Measurements from ENCODE around the gene SLC8A3.

Gene SLC8A3

DNA sequence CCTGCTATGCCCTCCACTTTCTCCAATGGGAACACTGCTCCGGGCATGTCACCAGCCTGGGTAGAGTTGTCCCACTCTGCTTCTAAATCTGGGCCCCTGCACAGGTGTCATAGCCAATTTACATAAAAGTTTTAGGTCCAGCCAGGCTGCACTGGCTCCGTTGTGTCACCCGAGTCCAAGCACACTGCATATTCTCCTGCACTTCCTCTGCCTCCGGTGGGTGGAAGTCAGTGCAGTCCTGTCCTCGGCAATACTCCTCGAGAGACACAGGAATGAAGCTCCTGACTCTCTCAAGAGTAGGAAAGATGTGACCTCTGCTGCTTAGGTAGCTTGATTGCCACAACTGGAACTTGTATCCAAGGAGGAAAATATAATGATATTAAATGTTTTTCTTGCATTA, 15.2 kb downstream of the SLC8A3 start:
- no peak for DNase-seq (ENCODE audit: low spot score)

DNA sequence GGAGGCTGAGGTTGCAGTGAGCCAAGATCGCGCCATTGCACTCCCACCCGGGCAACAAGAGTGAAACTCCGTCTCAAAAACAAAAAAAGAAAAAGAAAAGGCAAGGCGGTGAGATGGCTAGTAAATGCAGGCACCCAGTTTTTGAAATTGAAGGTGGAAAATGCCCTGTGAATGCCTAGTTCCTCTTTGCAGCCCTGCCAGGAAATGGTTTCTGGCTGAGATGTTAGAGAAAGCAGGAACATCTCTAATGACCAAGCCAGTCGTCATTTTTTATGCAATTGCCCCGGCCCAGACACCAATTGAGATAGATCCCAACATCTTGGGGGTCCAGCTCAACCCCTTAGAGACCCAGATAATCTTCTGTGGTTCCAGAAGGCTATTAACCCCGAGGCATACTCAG, 17.0 kb downstream of the SLC8A3 start:
- DNase-seq (ENCODE audit: low spot score), result no peak

DNA sequence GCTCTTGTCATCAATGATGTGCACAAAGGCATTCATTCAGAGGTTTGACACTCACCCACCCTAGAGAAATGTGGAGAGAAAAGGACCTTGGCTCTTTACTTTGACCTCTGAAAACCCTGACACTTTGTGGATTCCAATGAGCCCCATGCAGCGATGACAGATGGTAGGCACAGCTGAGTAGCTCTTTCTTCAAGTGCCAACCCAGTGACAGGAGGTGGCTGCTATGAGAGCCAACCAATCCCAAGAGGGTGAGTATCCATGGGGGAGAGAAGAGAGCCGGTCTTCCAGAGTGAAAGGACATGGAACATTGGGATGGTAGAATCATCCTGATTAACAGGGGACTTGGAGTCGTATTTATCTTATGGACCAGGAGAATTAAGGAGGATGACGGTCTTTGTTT, 17.8 kb downstream of the SLC8A3 start:
- no peak for DNase-seq (ENCODE audit: low spot score)

DNA sequence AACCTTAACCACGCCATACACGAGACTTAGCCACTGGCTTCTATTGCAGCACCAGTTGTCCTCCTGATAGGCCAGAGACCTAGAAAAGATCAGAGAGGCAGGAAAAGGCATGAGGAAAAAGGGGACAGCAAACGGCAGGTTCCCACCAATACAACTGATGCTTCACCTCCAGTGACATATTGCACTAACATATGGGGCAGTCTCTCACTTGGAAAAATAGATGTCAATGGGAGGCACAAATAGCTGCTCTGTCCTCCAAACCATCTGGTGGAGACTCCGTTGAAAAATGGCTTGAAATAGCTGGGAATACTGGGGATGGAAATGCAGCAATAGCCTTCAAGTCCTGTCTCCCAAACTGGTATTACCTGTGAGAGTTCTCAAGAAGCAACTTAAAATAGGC, 20.3 kb downstream of the SLC8A3 start:
- no peak for DNase-seq (ENCODE audit: low spot score)

DNA sequence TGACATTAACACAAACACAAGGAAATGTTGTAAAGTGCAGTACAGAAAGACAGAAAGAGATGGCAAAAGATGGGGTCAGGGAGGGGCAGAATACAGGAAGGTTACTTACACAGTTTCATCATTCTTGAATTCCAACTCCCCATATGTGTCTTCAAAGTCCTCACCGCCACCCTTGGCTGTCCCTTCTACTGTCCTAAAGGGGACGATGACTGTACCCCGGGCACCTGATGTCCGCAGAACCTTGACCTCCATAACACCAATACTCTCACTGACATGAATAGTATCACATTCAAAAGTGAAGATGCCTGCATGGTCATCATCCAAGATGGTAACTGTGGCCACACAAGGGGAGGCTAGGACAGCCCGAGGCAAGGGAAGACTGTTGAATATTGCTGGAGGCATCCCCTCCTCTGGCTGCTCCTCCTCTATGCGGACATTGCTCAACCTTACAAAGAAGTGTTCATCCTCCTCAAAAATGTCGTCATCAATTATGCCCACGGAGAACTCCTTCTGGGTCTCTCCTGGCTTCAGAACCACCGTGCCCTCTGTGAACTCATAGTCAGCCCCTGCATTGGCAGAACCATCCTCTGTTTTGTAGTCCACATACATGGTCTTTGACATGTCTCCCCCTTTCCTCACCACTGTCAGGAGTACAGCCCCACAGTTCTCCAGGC, 22.1 kb downstream of the SLC8A3 start:
- DNase-seq (ENCODE audit: low spot score), result no peak

DNA sequence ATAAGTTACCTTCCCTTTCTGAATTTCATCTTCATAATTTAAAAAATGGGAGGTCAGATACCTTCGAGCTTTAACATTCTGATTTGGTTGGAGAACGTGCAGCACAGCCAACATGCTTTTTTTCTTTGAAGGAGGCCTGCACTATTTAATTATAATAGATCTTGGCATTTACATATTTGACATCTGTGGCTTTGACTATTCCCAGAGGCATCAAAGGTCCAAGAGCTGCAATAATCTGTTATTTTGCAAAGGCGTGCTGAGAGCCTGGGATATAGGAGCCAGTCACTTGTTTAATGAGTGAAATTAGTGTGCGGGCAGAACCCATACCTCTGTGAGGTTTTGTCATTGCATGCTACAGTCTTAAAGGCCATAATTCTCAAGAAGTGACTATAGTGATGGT, 26.4 kb downstream of the SLC8A3 start:
- DNase-seq (ENCODE audit: low spot score), result no peak

DNA sequence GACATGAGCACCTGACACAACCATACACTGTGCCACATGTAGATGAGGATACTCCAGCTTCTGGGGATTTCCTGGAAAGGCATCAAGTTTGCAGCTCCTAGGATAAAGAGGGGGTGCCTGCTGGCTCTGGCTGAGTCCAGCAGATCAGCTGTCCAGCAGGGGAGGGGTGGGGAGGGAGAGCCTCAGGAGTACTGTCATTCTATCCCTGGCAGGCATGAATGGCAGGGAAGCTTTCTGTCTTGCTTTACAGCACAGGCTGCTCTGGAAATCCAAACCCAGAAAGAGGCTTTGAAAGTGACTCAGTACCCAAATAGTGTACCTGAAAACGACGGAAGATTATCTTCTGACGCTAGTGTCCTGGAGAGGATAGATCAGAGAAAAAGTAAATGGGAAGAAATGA, 32.2 kb downstream of the SLC8A3 start:
- no peak for DNase-seq (ENCODE audit: low spot score)

DNA sequence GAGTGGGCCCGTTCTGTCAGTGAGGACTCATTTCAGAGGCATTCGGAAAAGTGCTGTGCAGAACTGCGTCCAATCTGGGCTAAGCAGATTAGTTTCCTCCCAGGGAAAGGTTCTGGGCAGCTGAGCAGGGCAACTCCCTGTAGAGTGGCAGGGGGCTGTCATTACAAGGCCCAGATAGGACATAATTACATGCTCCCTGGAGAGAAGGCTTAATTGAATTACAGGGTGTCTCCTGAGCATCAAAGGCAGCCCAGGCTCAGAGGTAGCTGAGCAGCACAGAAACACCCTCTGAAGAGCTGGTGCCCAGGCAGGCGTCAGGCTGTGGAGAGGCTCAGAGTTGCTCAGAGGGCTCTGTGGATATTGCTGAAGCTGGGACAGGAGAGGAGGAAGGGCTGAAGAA, 36.0 kb downstream of the SLC8A3 start:
- no peak for DNase-seq (ENCODE audit: low spot score)

DNA sequence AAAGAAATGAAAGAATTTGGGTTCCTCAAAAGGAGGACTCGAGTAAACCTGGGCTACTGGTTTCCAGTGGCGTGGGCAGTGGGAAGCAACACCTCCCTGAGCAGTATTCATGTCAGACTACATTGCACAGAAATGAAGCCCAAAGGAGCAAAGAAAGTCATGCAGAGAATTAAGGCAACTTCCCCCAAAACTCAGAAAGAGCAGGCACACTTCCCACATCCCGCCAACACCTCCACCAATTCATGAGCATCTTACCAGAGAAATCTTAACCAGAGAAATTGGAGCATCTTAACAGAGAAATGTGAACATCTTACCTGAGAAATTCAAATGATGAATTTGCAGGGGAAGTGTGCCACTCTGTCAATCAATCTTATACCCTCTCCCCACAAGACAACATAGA, 36.7 kb downstream of the SLC8A3 start:
- no peak for DNase-seq (ENCODE audit: low spot score)

DNA sequence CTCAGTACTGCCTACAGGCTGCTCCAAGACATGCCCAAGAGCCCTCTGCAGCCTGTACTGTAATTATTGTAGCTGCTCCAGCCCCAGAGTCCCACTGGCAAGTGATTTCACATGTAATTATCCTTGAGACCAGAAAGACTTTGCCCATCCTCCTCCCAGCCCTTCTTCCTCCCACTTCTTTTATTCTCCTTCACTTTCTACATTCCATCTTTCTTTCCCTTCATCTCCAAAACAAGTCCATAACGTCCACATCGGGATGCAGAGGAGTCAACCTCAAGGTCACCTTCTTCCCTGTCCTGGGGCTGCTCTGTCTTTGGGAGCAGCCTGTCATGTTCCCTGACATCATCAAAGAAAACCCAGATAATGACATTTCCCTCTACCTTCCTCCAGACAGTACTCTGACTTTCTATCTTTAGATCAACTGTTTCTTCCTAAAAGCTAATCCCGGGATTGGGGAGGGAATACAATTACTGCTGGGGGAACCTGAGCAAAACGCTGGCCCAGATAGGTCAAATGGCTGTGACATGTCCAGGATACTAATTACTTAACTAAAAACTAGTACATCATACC, 39.1 kb downstream of the SLC8A3 start:
- no peak for DNase-seq (ENCODE audit: low spot score)

DNA sequence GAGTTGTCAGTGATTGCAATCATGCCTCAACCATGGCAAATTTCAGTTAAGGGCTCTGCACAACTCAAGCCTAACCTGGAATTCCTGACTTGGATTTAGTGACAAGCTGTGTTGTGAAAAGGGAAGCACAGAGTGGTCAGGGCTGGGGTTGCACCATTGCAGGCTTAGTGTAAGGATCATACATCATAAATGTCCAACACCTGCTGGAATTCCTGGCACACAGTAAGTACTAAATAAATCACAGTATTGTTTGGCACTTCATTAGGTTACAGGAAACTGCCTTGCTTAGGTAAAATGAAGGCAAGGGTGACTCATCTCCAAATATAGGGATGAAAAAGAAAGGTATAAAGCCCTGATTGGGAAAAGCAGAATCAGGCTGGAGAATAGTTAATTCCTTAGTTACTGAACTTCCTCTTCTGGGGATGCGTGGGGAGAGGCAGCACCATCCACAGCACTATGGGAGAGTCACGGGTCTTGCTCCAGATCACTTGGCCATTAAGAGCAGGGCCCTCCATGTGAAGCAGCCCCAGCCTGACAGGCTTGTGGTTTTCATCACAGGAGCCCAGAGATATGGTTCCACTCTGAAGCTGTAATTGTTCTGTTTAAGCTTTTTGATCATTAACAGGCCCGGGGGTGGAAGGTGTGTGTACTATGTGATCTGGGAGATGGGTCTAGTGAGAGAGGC, 39.7 kb downstream of the SLC8A3 start:
- no peak for DNase-seq (ENCODE audit: low spot score)

DNA sequence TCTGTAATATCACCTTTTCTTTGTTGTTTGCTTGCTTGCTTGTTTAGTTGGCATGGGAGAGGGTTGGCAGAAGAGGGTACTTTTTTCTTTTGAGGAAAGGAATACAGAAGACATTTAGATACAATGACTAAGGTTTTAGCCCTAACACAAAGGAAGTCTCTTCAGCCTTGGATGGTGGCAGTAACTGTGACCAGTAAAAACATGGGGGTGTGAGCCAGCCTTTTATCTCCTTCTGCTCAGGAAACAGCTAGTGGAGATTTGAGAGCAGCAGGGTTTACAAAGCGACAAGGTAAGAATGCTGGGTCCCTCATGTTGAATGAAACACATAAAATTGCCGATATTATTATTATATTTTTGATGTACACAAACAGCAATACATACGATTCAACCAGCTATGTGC, 40.4 kb downstream of the SLC8A3 start:
- DNase-seq (ENCODE audit: low spot score), result no peak

DNA sequence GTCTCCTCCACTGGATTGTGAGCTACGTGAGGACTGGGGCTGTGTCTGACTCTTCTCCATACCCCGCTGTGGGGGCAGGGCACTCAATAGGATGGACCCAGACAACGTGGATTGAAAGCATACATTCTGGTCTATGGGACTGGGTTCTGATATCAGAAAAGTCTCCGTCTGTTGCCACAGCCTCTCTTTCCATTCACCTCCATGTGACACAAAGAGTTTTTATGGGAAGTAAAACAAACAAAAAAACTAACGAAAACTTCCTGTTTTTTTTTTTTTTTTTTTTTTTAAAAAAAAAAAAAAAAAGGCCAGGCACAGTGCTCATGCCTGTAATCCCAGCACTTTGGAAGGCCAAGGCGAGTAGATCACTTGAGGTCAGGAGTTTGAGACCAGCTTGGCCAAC, 44.7 kb downstream of the SLC8A3 start:
- DNase-seq (ENCODE audit: low spot score), result no peak

DNA sequence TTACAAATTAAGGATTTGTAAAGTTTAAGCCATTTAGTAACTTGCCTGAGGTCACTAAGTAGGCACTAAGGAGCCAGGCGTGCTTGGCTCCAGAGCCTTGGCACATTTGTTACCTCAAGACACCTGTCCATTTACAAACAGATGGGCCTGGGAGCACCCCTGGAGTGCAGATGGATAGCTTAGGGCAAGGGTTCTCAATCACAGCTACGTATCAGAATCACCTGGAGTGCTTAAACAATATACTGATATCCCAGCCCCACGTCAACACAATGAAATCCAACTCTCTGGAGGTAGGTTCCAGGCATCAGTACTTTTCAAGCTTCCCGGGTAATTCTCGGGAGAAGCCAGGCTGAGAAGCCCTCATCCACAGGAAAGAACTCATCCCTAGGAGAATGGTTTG, 45.4 kb downstream of the SLC8A3 start:
- no peak for DNase-seq (ENCODE audit: low spot score)

DNA sequence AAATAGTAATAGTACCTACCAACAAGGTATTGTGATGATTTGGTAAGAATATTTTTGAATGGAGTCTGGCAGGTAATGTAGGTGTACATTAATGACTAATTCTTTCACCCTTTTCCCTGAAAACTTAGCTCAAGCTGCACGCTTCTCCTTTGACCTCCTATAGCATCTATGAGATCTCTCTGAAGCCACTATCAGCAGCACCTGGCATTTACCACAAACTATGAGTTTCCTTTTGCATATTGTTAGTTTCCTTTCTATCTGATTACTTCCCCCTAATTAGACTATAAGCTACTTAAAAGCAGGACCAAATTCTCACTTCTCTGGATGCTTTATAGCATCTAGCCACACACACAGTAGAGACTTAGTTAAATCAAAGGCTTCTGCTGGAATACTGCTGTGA, 48.1 kb downstream of the SLC8A3 start:
- no peak for DNase-seq (ENCODE audit: low spot score)

DNA sequence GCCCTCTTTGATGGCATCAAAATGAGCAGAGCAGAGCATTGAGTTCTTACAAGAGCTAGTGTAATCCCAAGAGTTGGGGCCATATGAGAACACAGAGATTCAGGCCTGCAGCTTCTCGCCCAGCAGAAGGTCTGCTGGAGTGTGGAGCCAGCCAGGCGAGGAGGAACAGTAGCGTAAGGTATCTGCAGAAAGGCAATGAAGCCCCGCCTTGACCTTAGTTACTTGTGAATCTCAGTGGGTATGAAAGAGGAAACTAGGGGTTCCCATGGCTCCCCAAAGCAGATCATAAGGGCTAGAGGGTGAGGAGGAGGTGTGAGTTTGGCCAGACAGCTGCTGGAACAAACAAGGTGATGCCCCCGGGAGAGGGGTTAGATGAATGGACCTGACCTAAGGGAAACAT, 49.4 kb downstream of the SLC8A3 start:
- no peak for DNase-seq (ENCODE audit: low spot score)

DNA sequence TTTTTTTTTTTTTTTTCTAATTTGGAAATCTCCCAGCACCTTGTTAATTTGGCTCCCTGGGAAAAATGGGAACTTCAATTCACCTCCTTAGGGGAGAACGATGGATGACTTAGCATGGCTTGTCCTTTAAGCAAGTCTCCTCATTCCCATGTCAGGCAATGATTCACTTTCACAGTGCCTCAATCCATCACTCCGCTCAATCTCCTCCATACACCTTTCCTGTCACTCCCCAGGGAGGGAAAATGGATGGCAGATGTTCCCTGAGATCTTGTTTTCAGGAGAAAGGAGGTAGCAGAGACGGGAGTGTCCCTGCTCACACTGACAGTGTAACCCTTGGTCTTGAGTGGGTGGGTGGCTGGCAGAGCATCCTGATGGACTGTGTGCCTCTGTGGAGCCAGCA, 51.0 kb downstream of the SLC8A3 start:
- no peak for DNase-seq (ENCODE audit: low spot score)

DNA sequence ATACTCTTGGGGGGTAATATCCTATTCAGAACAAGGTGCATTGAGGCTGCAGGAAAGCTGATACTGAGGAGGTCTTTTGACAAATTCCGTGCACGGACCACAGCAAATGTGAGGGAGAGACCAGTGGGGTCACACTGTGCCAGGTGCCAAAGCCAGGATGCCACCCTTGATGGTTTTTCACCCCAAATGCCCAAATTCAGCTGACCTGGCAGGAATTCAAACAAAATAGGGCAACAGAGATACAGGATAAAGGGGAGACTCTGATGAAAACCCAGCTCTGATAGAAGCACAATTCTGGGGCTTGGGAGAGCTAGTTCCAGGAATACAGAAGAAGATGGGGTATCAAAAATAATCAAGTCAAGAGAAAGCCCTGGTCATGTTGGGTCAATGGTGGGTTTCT, 55.3 kb downstream of the SLC8A3 start:
- DNase-seq (ENCODE audit: low spot score), result no peak

DNA sequence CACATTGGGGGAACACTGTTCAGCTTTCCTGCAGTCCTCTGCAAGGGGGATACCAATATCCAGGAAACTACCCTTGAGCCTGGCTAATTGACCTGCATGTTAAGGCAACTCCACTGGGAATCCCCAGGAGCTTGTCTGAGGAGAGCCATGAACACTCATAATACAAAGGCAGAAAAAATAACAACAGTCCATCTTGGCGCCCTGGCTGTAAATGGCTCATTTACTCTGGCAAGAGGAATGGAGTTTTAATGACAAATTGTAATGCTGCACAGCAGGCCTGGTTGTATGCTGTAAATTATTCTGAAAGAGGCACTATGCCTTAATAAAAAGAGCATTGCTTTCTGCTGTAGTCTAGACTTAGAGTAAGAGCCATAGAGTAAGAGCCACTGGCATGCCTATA, 58.3 kb downstream of the SLC8A3 start:
- DNase-seq (ENCODE audit: low spot score), result no peak

DNA sequence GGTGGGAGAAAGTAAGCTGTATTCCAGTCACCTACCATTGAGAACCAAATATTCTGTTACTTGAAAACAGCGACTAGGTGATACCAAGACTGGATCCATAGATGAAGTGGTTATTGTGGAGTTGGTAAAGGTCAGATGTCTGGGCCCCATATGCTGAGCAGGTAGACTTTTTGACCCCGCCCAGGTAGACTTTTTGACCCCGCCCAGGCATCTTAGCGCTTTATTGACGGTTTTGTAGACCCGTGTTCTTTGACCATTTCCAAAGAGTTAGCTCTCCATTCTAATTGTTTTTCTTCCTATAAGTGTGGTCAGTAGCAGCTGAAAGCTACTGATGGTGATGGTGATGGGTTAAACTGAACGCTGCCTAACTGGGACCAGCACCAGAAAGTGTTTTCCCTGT, 61.6 kb downstream of the SLC8A3 start:
- no peak for DNase-seq (ENCODE audit: low spot score)

DNA sequence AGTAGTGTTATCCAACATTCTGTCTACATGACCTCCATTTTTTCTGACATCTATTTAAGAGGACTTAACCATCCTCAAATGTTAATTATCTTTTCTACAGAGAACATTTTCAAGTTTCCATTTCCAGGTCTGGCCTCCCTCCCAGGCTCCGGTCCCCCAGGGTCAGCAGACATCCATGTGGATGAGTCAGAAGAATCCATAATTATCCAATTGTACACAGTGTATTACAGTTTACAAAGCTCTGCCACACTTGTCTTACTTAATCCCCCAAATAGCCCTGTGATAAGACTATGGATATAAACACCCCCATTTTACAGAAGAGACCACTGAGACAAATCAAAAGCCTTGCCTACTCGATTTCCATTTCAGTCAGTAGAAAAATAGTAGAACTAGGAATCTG, 65.0 kb downstream of the SLC8A3 start:
- DNase-seq (ENCODE audit: low spot score), result no peak

DNA sequence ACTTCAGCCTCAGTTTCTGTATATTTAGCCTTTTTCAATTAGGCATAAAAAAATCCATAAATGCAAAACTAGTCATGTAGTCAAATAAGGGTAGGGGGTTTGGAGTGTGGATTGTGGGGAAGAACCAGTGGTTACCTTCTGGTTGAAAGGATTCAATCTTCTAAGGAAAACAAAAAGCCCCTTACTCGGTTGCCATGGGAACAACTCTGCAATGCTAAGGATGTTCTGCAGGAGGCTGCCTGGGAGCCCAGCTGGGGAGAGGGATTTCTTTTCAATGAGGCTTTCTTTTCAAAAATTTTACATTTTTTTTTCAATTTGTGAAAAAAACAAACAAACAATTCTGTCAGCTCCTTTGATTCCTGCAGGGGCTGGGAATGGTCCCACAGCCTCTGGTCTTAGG, 67.2 kb downstream of the SLC8A3 start:
- DNase-seq (ENCODE audit: low spot score), result no peak

DNA sequence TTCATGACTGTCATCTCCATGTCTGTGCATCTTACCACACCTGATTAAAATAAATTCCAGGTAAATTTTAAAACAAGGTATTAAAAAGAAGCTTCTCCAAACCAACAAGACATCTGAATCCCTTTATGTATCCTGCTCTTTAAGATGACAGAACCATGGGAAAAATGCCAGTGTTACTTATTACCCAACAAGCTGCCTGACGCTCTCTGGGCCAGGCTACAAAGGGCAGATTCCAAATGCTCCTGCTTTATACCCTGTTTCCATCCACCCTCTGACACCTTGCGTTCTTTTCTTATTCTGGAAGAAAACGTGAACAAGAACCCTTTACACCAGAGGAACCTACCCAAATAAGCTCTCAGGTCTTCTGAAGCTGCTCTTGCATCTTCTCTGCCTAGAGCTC, 70.7 kb downstream of the SLC8A3 start:
- DNase-seq (ENCODE audit: low spot score), result no peak

DNA sequence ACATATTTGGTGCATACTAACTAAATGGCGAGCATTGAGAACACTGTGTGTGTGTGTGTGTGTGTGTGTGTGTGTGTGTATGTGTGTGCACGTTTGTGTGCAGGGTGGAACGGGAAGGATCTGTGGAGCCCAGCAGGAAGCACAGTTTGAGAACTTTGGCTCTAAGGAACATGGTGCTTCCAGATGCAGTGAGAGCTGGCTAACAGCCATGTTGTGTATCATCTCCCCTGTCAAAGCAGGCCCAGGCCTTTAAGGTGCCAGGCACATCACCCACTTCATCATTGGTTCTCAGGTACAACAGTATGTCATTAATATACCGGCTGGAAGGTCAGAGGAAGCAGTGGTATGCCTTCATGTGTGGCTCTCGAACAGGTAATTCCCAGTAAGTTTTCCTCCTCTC, 72.5 kb downstream of the SLC8A3 start:
- DNase-seq (ENCODE audit: low spot score), result no peak

Data from LoVo (cell line).